Natural killer cell (primary cell): ENCODE measurements around the gene TREX2. TPM values are rescaled to one million over a fixed set of nuclear protein-coding genes. Genes with fewer than 3 reads are reported as not detected.

ENCODE experiments used
- ATAC-seq, 3 donors: fragments of 150-1000 bp in 2 of 3; fragments of 200-7000 bp in 1 of 3; cut with Tn5 transposase; 1 replicate in 1 of 3; 2 replicates in 2 of 3; pipeline ENCODE4 v1.10.0; 2021; ENCODE audit warnings: mild to moderate bottlenecking in 2 of 3, moderate library complexity in 2 of 3
- DNase-seq, 2 donors: peaks; one replicate each; pipeline versions ENCODE4 v3.0.0 to v3.0.0-alpha.2; 2013 to 2021; ENCODE audit warnings: mixed read lengths in 1 of 2
- H3K27ac ChIP-seq: one replicate; pipeline ENCODE4 v1.5.1; 2013; ENCODE audit warnings: mild to moderate bottlenecking, low read length
- H3K27me3 ChIP-seq: one replicate; pipeline ENCODE4 v1.6.1; 2013; ENCODE audit warnings: low read length; ENCODE audit not compliant: control insufficient read depth, insufficient read depth
- H3K36me3 ChIP-seq: one replicate; pipeline ENCODE4 v1.6.1; 2013; ENCODE audit warnings: low read length; ENCODE audit not compliant: control insufficient read depth, insufficient read depth
- H3K4me1 ChIP-seq: one replicate; pipeline ENCODE4 v1.6.1; 2013; ENCODE audit warnings: low read length; ENCODE audit not compliant: control insufficient read depth, insufficient read depth
- H3K4me3 ChIP-seq: one replicate; pipeline ENCODE4 v1.5.1; 2013; ENCODE audit warnings: low read length
- H3K9me3 ChIP-seq: one replicate; pipeline ENCODE4 v1.6.1; 2013; ENCODE audit warnings: low read length; ENCODE audit not compliant: control insufficient read depth, insufficient read depth
- H3K27ac Mint-ChIP-seq, 2 donors: one replicate each; pipeline ENCODE4 v1.8.0; 2022; ENCODE audit warnings: mild to moderate bottlenecking in 2 of 2, mixed read lengths in 2 of 2, moderate library complexity in 1 of 2
- H3K27me3 Mint-ChIP-seq, 2 donors: one replicate each; pipeline ENCODE4 v1.8.0; 2022; ENCODE audit warnings: low read depth in 2 of 2, mixed read lengths in 2 of 2
- H3K36me3 Mint-ChIP-seq: one replicate; pipeline ENCODE4 v1.8.0; 2022; ENCODE audit warnings: mixed read lengths
- H3K4me1 Mint-ChIP-seq, 2 donors: one replicate each; pipeline ENCODE4 v1.8.0; 2022; ENCODE audit warnings: mixed read lengths in 2 of 2
- H3K4me3 Mint-ChIP-seq: one replicate; pipeline ENCODE4 v1.8.0; 2022; ENCODE audit warnings: mild to moderate bottlenecking, moderate library complexity, mixed read lengths
- H3K9me3 Mint-ChIP-seq, 2 donors: one replicate each; pipeline ENCODE4 v1.8.0; 2022; ENCODE audit warnings: mixed read lengths in 2 of 2
- CTCF ChIP-seq: fragments of 200-600 bp; IDR thresholded peaks from one replicate; pipeline ENCODE4 v1.8.0; 2022; ENCODE audit warnings: antibody characterized with exemption
- WGBS: methylation state at CpG from one replicate; pipeline ENCODE4 v1.1.7; 2013; ENCODE audit warnings: missing lambda C conversion rate; ENCODE audit not compliant: insufficient coverage; 5-methylcytosine and 5-hydroxymethylcytosine counted together
- intact Hi-C: fragments of 100-400 bp; cut with micrococcal nuclease; formaldehyde crosslinking; loops from one replicate; pipeline ENCODE4 v1.14.2; 2022
- total RNA-seq, 4 donors: library from RNA; stranded (reverse); fragments of 120-200 nt in 1 of 4; gene quantifications; one replicate each; pipeline versions ENCODE4 v1.2.3 to v1.2.4, GENCODE V29; 2013 to 2022

Gene TREX2
- total RNA-seq, 3 donors from 2014 or later (not counting 1 experiment from before 2014, with no cell fraction given): 1.6 to 3.4 (median 3.1) TPM

GRCh38 chrX:153459986-153460385, 14.1 kb upstream of the TREX2 start:
- Histone ChIP-seq H3K4me3 (no peak overlapping the region), H3K4me1 (no peaks in the 10 kb centered on the region), H3K27ac (no peak overlapping the region), H3K9me3 (no peaks in the 10 kb centered on the region), H3K27me3 (no peaks in the 10 kb centered on the region), H3K36me3 (peaks cover 3% of the 10 kb centered on the region)
- WGBS: 95% methylated on average over 4 of the region's 4 CpGs
- intact Hi-C loops: loop anchor here (2.0 kb wide), 1 partner anchor 47 kb away; no protein-coding TSS in a partner anchor
- Mint-ChIP-seq H3K4me3 (no peak overlapping the region), H3K27me3 (no peaks in the 10 kb centered on the region), H3K9me3 (no peaks in the 10 kb centered on the region), H3K4me1 (peaks cover 0 to 4% of the 10 kb centered on the region in 2 donors), H3K36me3 (no peaks in the 10 kb centered on the region), H3K27ac (no peak overlapping the region)
- ATAC-seq: no peak
- DNase-seq: no peak
- no peak for TF ChIP-seq CTCF

- Histone ChIP-seq H3K4me3 (no peak overlapping the region), H3K36me3 (peaks cover 6% of the 10 kb centered on the region), H3K4me1 (no peaks in the 10 kb centered on the region), H3K9me3 (no peaks in the 10 kb centered on the region), H3K27me3 (no peaks in the 10 kb centered on the region), H3K27ac (no peak overlapping the region)
- H3K27ac Mint-ChIP-seq: no peak overlapping the region
- ATAC-seq (no peak), DNase-seq (no peak)
- no peaks in the 10 kb centered on the region for H3K27me3 Mint-ChIP-seq
- no peak for TF ChIP-seq CTCF
- H3K4me1 Mint-ChIP-seq: no peaks in the 10 kb centered on the region
- H3K9me3 Mint-ChIP-seq: no peaks in the 10 kb centered on the region
- no peaks in the 10 kb centered on the region for H3K36me3 Mint-ChIP-seq
- H3K4me3 Mint-ChIP-seq: no peak overlapping the region
- intact Hi-C loops: no loop called here
- WGBS: 97% methylated on average over 3 of the region's 4 CpGs
Measured at GRCh38 chrX:153458476-153458875, 12.6 kb upstream of the TREX2 start.

- Histone ChIP-seq H3K9me3 (no peaks in the 10 kb centered on the region), H3K36me3 (peaks cover 6% of the 10 kb centered on the region), H3K27ac (no peak overlapping the region), H3K4me3 (no peak overlapping the region), H3K4me1 (no peaks in the 10 kb centered on the region), H3K27me3 (no peaks in the 10 kb centered on the region)
- no peak for ATAC-seq
- TF ChIP-seq CTCF: no peak
- WGBS: 96% methylated on average over 12 of the region's 17 CpGs
- no peaks in the 10 kb centered on the region for H3K36me3 Mint-ChIP-seq
- no peaks in the 10 kb centered on the region for H3K4me1 Mint-ChIP-seq
- intact Hi-C loops: no loop called here
- no peaks in the 10 kb centered on the region for H3K27me3 Mint-ChIP-seq
- no peak overlapping the region for H3K4me3 Mint-ChIP-seq
- no peaks in the 10 kb centered on the region for H3K9me3 Mint-ChIP-seq
- no peak overlapping the region for H3K27ac Mint-ChIP-seq
- DNase-seq: no peak
Measured at GRCh38 chrX:153457827-153458466, 12.1 kb upstream of the TREX2 start.
